SKM-1 treated with dmso at 0.1 percent for 144 hours (cell line): Measurements from ENCODE around the gene DAB2IP.
A peak's percentile ranks its signal among the peaks of the same experiment; 100 is the strongest.

Experiments used
- DNase-seq: peaks from one replicate; lab custom pipeline; 2025; ENCODE audit not compliant: unreplicated experiment; lab: John Stamatoyannopoulos, UW

DAB2IP gene

DNA sequence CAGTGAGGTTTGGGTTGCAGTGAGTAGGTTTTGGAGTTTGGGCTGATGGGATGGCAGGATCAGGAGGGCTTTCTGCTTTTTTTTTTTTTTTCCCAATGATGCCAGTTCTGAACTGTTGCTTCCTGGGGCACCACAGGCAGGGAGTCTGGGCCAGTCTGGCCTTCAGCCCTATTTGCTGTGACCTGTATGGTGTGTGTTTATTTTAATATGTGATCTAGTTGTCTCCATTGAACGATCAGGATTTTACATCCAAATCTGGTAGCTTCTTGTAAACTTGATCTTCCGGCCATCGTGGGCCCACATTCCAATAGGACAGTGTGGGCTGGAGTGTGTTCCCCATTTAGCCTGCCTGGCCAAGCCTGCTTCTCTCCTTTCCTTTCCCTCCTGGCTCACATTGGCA lies 25.8 kb upstream of the DAB2IP start:
- no peak for DNase-seq

DNA sequence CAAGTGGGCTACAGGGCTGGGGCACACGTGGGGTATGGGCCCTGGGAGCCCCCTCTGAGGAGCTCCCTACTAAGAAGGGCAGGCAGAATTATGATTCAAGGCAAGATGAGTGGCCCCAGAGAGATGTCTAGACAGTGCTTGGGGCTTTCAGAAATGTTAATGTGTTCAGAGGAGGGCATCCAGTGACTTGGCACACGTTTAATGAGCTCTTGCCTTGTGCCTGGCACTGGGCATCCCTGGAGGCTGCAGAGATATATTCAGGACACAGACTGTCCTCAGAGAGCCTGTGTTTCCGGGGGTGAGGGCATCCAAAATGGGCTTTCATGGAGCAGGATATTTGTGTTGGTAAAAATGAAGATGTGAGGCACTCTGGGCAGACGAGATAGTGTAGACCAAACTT lies 25.4 kb upstream of the DAB2IP start:
- DNase-seq, result no peak

DNA sequence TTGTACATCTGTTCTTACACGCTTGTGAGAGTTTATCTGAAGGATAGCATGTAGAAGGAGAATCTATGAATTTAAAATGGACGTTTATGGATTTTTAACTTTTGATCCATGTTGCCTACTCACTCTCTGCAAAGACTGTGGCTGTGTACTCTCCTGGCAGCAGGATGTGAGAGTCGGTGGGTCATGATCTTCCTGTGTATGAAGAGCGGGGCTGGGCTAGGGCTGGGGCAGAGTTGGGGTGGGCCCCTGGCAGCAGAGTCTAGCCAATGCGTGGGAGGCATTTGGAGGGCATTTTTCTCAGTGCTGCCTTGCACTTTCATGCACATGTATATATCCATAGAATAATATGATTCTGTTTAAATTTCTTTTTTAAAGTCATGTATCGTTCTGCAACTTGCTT lies 24.0 kb upstream of the DAB2IP start:
- no peak for DNase-seq

DNA sequence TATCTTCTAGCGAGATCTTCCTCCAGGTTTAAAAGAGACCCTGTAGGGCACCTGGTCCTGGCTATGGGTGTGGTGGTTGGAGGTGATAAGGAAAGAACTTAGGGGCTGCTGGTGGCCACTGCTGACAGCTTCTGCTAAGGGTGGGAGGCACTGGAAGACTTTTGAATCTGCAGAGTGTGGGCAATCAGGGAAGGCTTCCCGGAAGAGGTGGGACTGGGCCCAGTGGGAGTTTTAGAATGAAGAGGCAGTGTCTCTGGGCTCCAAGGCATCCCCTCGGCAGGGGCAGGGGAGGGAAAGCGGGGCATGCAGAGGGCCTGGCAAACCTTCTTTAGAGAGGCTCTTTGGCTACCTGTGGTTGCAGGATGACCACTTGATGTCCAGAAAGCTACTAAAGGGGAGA lies 23.0 kb upstream of the DAB2IP start:
- no peak for DNase-seq

DNA sequence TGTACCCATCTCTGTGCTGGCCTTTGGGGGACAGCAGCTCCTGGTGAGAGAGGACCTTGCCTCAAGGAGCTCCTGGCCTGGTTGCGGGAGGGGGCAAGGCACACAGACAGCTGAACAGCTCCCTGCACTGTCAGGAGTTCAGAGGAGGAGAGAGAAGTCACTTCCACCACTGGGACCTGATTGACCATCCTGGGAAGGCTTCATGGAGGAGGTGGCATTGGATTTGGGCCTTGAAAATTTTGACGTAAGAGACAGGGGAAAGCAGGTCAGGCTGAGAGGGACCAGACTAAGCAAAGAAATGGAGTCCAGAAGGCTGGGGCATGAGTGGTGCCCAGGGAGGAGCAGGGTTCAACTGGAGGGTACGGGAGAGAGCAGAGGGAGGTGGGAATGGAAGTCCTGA lies 20.3 kb upstream of the DAB2IP start:
- DNase-seq, result no peak

DNA sequence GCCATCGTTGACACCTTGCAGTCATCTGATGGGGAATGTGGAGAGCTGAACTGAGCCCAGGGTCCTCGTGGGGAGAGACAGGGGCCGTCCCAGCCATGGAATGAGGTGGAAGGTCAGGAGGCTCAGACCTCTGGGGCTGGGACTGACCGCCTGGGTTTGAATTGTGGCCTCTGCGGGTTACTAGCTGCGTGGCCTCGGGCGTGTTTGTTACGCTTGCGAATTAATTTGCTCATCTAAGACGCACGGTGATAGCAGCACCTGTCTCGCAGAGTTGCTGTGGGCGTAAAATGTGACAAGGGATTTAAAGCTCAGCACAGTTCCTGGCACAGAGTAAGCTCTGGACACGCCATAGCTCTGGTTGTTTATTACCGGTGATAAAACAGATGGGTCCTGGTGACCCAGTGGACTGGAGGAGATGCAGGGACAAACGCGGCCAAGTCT lies 19.4 kb upstream of the DAB2IP start:
- DNase-seq, result no peak

DNA sequence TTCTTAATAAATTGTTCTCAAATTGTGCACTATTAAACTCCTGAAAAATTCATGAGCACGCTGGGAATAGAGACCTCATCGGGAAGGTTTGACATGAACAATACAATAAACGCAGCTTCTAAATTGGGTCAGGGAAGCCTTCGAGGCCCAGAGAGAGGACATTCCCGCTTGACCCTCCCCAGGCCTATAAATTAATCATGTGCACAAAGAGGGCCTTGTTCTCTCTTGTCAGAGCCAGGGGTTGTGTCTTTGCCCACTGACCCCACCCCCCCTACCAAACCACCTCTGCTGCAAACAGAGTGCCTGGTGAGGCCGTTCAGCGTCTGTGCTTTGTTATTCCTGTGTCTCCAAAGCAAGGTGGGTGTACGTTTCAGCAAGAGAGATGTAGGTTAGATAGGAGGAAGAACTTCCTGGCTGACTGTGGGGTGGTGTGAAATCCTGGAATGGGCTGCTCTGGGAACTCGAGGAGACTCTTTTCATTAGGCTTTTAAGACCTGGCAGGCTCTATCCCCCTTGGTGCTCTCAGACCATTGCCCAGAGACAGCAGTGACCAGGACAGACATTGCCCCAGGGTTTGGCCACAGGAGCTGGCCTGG lies 18.2 kb upstream of the DAB2IP start:
- DNase-seq, result no peak

DNA sequence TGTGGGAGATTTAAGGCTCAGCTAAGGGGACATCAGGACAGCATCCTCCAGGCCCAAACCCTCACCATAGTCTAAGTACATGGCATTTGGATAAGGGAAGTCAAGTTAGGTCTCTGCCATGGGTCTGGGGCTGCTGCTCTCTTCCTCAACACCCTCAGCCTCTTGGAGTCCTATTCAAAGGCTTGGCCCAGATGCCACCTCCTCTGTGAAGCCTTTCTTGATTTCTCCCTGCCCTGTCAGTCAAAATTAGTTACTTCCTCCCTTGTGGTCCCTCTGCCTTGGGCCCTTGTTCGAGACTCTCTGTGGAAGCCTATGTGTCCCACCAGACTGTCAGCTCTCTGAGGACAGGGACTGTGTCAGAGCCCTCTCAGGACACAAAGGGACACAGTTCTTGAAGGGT lies 17.7 kb upstream of the DAB2IP start:
- no peak for DNase-seq

DNA sequence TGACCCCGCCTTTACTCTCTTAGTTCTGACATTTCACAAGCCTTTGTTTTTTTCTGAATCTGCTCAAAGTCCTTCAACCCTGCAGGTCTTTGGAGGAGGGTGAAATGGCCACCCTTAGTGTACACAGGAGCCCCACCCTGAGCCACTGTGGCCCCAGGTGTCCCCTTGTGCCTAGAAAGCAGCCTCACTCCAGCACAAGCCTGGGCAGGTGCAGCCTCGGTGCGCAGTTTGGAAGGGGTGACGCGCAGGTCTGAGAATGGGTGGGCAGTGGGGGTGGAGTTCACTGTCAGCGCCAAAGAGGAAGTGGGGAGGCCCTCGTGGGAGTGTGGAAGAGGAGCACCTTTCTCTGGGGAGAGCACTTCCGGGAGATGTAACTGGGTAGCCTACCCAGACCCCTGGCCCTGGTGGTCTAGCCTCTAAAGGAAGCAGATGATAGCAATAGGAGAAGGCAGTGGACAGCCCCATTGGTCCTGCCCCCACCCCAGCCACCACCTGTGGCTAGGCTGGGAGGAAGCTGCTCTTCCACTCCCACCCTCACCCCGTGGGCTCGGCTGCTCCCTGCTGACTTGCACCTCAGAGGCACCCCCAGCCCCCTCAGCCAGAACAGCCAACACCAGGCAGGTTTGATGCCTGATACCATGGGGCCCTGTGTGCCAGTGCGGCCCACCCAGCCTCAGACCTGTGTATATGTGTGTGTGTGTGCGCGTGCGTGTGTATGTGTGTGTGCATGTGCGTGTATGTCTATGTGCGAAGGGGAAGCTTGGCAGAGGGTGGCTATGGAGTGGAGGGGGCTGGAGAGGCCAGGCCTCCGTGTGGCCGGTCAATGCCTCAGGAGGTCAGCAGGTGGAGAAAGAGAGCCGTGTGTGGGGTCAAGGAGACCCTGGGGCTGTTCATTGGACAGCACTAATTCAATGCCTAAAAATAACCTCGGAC lies 16.8 kb upstream of the DAB2IP start:
- peak; percentile 41 for DNase-seq

DNA sequence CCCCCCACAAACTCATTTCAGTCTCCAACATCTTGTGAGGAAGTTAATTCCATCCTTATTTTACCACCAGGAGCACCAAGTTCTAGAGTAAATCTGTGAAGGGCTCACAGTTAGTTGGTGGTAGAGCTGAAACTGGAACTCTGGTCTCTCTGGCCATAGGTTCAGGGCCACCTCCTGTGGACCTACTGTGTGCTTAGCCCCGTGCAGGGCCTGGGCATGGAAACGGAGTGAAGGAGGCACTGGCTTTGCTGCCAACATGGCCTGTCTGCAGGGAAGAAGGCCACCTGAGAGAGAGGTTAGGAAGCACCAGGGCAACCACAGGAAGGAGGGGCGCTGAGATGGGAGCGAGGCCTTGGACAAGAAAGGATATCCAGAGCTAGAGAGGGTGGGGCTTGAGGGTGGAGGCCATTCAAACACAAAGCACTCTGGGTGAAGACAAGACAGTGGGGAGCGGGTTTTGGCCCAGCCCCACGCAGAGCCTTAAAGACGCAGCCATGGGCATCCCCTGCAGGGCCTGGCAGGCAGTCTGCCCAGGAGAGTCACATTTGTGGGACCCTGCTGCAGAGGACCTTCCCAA lies 16.0 kb upstream of the DAB2IP start:
- no peak for DNase-seq

DNA sequence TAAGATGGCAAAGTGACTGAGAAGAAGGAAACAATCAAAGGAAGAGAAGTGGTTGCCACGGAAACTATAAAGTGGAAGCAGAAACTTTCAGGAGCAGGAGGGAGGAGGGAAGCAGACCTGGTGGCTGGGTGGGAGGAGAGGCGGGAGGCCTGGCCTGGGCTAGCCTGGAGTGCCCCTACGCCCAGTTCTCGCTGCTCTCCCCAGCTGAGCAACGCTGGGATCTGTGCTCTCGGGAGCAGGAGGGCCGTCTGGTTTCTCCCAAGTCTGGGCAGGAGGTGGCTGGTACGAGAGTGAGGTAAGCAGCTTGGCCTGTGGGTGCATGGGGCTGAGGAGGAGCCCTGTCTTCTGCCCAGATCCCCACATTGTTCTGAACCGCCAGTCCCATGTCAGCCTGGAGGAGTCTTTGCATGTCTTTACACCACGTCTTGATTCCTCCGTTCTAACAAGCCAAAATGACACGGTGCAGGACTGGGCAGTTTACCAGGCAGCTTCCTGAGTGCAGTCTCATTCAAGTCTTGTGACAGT lies 15.0 kb upstream of the DAB2IP start:
- DNase-seq, result no peak

DNA sequence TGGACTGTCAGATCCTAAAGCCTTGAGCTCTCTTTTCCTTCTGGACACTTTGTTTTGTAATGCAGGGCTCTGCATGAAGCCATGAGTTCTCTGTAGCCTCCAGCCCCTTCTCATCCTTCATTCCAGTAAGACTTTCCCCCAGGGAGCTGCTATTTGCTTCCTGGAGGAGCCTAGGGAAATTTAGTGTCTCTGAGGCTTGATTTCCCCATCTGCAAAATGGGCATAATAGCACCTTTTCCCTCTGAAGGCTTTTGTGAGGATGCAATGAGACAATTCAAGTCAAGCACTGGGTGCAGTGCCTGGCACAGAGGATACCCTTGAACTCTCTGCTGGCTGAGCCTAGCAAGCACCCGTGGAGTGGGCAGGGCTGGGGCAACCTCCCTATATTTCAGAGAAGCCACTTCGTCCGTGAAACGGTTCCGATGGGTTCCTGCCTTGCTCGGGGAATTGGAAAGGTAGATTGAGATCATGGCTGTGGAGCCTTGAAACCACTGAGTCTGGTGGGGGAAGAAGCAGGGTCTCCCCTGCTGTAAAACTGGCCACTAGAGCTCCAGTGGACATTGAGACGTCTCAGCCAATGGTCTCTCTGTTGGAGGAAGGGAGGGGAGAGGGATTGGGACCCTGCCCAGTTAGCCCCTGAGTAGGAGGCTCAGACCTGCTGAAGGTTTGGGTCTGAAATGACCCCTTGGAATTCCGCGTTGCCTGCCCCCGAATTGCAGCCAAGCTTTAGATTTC lies 14.3 kb upstream of the DAB2IP start:
- DNase-seq, result no peak

DNA sequence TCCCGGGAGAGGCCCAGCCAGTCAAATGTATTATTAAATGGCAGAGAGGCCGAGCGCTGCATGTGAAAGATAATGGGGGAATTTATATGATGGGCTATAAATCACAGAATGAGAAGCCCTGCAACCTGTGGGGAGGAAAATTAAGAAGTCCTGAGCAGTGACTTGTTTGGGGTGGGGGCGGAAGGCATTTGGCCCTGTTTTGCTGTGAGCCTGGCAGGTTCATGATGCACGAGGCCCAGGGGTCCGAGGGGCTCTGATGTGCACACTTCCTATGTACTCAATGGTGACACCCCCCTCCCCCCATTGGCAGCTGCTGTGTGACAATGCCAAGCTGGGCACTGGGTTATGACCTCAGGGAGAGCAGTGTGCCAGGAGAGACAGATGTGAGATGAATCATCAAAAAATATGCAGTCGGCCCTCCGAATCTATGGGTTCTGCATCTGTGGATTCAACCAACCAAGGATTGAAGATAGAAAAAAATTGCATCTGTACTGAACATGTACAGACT lies 13.7 kb upstream of the DAB2IP start:
- no peak for DNase-seq

DNA sequence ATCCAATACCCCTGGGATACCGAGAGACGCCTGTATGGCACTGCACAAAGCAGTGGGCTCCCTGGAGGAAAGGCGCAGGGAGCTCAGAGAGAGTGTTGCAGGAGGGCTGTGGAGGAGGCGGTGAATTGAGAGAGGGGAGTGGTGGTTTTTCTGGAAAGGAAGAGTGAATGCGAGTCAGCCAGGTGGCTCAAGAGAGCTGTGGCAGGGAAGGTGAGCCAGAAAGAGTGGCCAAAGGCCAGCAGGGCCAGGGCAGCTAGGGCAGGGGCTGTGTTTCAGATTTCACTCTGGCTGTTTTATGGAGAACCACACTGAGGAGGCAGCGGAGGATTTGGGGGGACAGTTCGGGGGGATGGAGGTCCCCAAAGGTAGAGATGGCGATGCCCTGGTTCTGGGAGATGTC lies 13.0 kb upstream of the DAB2IP start:
- DNase-seq, result no peak

DNA sequence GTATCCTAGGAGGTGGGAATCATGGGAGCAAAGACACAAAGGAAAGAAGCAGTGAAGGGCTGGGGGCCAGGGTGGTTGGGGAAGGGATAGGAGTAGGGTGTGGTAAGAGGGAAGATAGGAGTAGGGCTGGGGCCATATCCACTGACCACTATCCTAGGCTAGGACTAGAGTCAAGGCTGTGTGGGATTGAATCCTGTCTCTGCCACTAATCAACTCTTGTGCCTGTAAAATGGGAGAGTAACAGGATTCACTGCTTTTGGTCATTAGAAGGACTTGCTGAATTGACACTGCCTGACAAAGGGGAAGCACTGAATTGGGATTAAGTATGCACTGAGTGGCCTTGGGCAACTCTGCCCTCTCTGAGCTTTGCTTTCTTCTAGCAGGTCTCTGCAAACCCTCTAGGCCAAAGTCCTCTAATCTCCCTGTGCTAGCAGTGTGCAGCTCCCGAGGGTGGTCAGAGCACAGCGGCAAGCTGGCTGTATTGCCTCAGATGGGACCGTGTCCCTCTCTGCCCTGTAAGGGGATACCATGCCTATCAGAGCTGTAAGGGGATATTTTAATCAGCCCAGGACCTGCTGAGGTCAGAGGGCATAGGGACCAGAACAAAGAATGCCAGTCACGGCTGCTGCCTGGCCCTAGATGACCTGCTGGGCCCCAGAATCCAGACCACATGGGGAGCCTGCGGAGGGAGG lies 12.4 kb upstream of the DAB2IP start:
- DNase-seq, result no peak

DNA sequence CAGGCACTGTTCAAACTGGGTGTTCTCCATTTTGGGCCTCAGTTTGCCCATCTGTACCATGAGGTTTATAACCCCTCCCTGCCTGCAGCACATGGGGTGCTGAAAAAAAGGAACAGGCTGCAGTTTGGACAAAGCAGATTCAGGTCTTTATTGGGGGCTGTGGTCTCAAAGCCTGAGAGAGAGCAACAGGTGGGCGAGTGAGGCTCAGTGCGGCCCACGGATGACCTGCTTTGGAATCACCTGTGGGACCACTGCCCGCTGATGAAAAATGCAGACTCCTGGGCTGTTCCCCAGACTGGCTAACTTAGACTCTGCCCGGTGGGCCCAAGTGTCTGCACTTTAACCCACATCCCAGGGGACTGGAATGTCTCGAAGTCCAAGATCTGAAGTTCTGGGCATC lies 11.8 kb upstream of the DAB2IP start:
- DNase-seq, result no peak

DNA sequence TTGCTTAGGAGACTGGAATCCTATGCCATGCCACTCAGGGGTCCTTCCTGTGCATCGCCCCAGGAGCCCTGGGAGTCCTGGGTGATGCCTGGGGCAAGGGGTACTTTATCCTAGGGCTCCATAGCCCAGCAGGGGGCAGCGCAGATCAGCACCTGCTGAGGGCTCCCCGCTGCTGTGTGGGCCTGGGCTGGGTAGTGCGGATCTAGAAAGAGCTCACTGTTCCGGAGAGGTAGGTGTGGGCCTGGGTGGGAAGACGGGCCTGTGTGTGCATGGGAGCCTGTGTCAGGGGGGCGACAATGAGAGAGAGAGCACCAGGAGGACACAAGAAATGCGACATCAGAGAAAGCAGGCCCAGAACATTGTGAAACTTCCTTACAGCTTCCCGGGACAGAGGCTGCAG lies 11.4 kb upstream of the DAB2IP start:
- DNase-seq, result peak; percentile 16

DNA sequence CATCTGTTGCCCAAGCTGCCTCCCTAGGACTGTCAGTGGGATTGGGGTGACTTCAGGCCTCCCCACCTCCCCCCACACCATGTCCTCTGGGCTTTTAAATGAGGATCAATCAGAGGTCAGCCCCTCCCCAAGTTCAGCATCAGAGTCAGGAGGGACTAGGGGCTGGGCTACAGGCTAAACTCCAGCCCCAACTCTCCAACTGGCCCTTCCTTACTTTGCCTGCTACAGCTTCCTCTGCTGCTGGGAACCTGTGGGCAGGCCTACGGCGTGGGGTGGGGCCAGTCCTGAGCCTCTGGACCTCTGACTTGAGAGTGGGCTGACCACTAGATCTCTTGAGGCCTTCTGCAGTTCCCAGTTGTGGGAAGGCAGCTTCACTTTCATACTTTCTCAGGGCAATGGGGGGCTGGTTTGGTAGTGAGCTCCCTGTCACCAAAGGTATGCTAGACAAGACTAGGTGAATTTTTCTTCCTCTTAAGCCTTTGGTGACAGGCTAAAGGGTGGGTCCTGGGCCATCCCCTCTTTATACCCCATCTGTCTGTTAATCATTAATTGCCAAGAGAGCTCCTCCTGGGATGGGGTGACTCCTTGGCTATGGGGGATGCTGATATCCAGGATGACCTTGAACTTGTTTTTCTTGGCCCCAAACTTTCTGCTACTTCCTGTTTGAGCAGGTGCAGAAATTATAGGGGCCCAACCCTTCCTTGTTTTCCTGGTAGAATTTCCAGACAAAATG lies 10.8 kb upstream of the DAB2IP start:
- no peak for DNase-seq

DNA sequence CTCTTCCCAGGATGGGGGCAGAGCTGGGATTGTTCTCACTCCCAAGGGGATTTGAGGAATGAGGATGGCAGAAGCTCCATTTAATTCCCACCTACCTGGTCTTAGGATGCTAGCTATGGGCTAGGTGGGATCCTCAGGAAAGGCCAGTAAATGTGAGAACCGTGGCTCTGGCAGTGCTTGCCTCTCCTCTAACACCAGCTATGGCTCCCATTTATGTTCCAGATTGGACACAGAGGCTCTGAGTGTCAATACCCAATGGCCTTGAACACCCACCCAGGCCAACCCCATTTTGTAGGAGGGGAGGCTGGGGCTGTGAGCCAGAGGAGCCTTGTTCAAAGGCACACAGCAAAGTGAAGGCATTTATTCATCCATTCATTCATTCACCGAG lies 10.2 kb upstream of the DAB2IP start:
- no peak for DNase-seq

DNA sequence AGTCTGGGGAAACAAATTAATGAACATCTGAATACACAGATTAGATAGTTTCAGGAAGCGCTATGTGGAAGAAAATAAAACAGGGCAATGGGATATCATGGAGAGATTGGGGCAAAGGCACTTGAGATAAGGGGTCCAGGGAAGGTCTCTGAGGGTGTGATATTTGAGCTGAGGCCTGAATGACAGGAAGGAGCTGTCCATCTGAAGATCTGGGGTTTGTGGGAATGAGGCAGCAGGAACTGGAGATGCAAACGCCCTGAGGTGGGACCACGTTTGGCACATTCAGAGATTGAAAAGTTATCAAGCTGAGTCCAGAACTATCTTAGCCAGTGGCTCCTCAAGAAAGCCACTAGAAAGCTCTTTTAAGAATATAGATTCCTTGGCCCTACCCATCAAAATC lies 8.7 kb upstream of the DAB2IP start:
- DNase-seq, result no peak
